ENCODE results near the gene HHAT.

- TF ChIP-seq POLR2A (IDR thresholded peaks at IDR 0.05), result no peak
- TF ChIP-seq, protein P1, sequence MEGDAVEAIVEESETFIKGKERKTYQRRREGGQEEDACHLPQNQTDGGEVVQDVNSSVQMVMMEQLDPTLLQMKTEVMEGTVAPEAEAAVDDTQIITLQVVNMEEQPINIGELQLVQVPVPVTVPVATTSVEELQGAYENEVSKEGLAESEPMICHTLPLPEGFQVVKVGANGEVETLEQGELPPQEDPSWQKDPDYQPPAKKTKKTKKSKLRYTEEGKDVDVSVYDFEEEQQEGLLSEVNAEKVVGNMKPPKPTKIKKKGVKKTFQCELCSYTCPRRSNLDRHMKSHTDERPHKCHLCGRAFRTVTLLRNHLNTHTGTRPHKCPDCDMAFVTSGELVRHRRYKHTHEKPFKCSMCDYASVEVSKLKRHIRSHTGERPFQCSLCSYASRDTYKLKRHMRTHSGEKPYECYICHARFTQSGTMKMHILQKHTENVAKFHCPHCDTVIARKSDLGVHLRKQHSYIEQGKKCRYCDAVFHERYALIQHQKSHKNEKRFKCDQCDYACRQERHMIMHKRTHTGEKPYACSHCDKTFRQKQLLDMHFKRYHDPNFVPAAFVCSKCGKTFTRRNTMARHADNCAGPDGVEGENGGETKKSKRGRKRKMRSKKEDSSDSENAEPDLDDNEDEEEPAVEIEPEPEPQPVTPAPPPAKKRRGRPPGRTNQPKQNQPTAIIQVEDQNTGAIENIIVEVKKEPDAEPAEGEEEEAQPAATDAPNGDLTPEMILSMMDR (IDR thresholded peaks at IDR 0.05), result no peak
Observed at GRCh38 chr1:210631399-210631798, 302.7 kb downstream of the HHAT start.
